ENCODE results near the gene HERC5. TPM values are rescaled to one million over a fixed set of nuclear protein-coding genes. Genes with fewer than 3 reads are reported as not detected.

HERC5 gene
- total RNA-seq, 3 donors from 2014 or later (not counting 1 experiment from before 2014, with no cell fraction given): 11.0 to 19.4 (median 17.9) TPM

GRCh38 chr4:88448889-88449288 is 8.0 kb upstream of the HERC5 start:
- H3K9me3 Mint-ChIP-seq: peaks cover 0 to 2% of the 10 kb centered on the region in 2 donors
- H3K4me1 Mint-ChIP-seq: no peaks in the 10 kb centered on the region
- no peak for TF ChIP-seq CTCF (IDR thresholded peaks at IDR 0.05)
- Histone ChIP-seq H3K27ac (ENCODE audit: low read length) (no peak overlapping the region), H3K27me3 (ENCODE audit: control insufficient read depth, insufficient read depth, low read length) (no peaks in the 10 kb centered on the region), H3K4me1 (ENCODE audit: control insufficient read depth, insufficient read depth, low read length) (no peaks in the 10 kb centered on the region), H3K4me3 (ENCODE audit: low read length) (no peak overlapping the region), H3K36me3 (ENCODE audit: control insufficient read depth, insufficient read depth, low read length) (no peaks in the 10 kb centered on the region), H3K9me3 (ENCODE audit: control insufficient read depth, insufficient read depth, low read length) (no peaks in the 10 kb centered on the region)
- no peak overlapping the region for H3K27ac Mint-ChIP-seq
- DNase-seq (no peak), ATAC-seq (no peak)
- no peaks in the 10 kb centered on the region for H3K36me3 Mint-ChIP-seq
- intact Hi-C loops (cut with micrococcal nuclease): no loop called here
- H3K4me3 Mint-ChIP-seq: no peak overlapping the region
- H3K27me3 Mint-ChIP-seq (ENCODE audit: low read depth in 2 of 2): no peaks in the 10 kb centered on the region

GRCh38 chr4:88449290-88449689 is 7.6 kb upstream of the HERC5 start:
- no peaks in the 10 kb centered on the region for H3K4me1 Mint-ChIP-seq
- intact Hi-C loops (cut with micrococcal nuclease): no loop called here
- ATAC-seq (no peak), DNase-seq (no peak)
- Histone ChIP-seq H3K4me3 (ENCODE audit: low read length) (no peak overlapping the region), H3K4me1 (ENCODE audit: control insufficient read depth, insufficient read depth, low read length) (no peaks in the 10 kb centered on the region), H3K27me3 (ENCODE audit: control insufficient read depth, insufficient read depth, low read length) (no peaks in the 10 kb centered on the region), H3K27ac (ENCODE audit: low read length) (no peak overlapping the region), H3K9me3 (ENCODE audit: control insufficient read depth, insufficient read depth, low read length) (no peaks in the 10 kb centered on the region), H3K36me3 (ENCODE audit: control insufficient read depth, insufficient read depth, low read length) (no peaks in the 10 kb centered on the region)
- H3K36me3 Mint-ChIP-seq: no peaks in the 10 kb centered on the region
- H3K27ac Mint-ChIP-seq: no peak overlapping the region
- no peaks in the 10 kb centered on the region for H3K27me3 Mint-ChIP-seq (ENCODE audit: low read depth in 2 of 2)
- H3K4me3 Mint-ChIP-seq: no peak overlapping the region
- no peak for TF ChIP-seq CTCF (IDR thresholded peaks at IDR 0.05)
- peaks cover 0 to 2% of the 10 kb centered on the region in 2 donors for H3K9me3 Mint-ChIP-seq

- no peaks in the 10 kb centered on the region for H3K36me3 Mint-ChIP-seq
- no peak overlapping the region for H3K4me3 Mint-ChIP-seq
- Histone ChIP-seq H3K4me3 (ENCODE audit: low read length) (no peak overlapping the region), H3K9me3 (ENCODE audit: control insufficient read depth, insufficient read depth, low read length) (no peaks in the 10 kb centered on the region), H3K27ac (ENCODE audit: low read length) (no peak overlapping the region), H3K4me1 (ENCODE audit: control insufficient read depth, insufficient read depth, low read length) (peaks cover 5% of the 10 kb centered on the region), H3K27me3 (ENCODE audit: control insufficient read depth, insufficient read depth, low read length) (no peaks in the 10 kb centered on the region), H3K36me3 (ENCODE audit: control insufficient read depth, insufficient read depth, low read length) (no peaks in the 10 kb centered on the region)
- H3K9me3 Mint-ChIP-seq: peaks cover 0 to 2% of the 10 kb centered on the region in 2 donors
- DNase-seq: no peak
- no peaks in the 10 kb centered on the region for H3K27me3 Mint-ChIP-seq (ENCODE audit: low read depth in 2 of 2)
- WGBS (ENCODE audit: insufficient coverage): 93% methylated on average over 2 of the region's 2 CpGs
- no peak for TF ChIP-seq CTCF (IDR thresholded peaks at IDR 0.05)
- ATAC-seq: no peak
- peaks cover 5 to 7% of the 10 kb centered on the region in 2 donors for H3K4me1 Mint-ChIP-seq
- intact Hi-C loops (cut with micrococcal nuclease): loop anchor here (10.0 kb wide), 1 partner anchor 1446 kb away; no protein-coding TSS in a partner anchor
- H3K27ac Mint-ChIP-seq: no peak overlapping the region
These were observed 5.7 kb upstream of the HERC5 start for GRCh38 chr4:88451205-88451604.

GRCh38 chr4:88452912-88453311 is 4.0 kb upstream of the HERC5 start:
- Histone ChIP-seq H3K4me1 (ENCODE audit: control insufficient read depth, insufficient read depth, low read length) (peaks cover 11% of the 10 kb centered on the region), H3K9me3 (ENCODE audit: control insufficient read depth, insufficient read depth, low read length) (no peaks in the 10 kb centered on the region), H3K27ac (ENCODE audit: low read length) (no peak overlapping the region), H3K4me3 (ENCODE audit: low read length) (no peak overlapping the region), H3K36me3 (ENCODE audit: control insufficient read depth, insufficient read depth, low read length) (no peaks in the 10 kb centered on the region), H3K27me3 (ENCODE audit: control insufficient read depth, insufficient read depth, low read length) (no peaks in the 10 kb centered on the region)
- no peak overlapping the region for H3K27ac Mint-ChIP-seq
- WGBS (ENCODE audit: insufficient coverage): 90% methylated on average over 2 of the region's 2 CpGs
- H3K4me3 Mint-ChIP-seq: no peak overlapping the region
- ATAC-seq (no peak), DNase-seq (no peak)
- no peak for TF ChIP-seq CTCF (IDR thresholded peaks at IDR 0.05)
- no peaks in the 10 kb centered on the region for H3K27me3 Mint-ChIP-seq (ENCODE audit: low read depth in 2 of 2)
- intact Hi-C loops (cut with micrococcal nuclease): loop anchor here (10.0 kb wide), 1 partner anchor 1448 kb away; no protein-coding TSS in a partner anchor
- H3K4me1 Mint-ChIP-seq: peaks cover 16 to 22% of the 10 kb centered on the region in 2 donors
- peaks cover 0 to 2% of the 10 kb centered on the region in 2 donors for H3K9me3 Mint-ChIP-seq
- H3K36me3 Mint-ChIP-seq: peaks cover 7% of the 10 kb centered on the region
